Esophagus (tissue), 2 donors: ENCODE measurements around the gene PTPRT. TPM values are rescaled to one million over a fixed set of nuclear protein-coding genes. Genes with fewer than 3 reads are reported as not detected.

Experiments used
- H3K27ac ChIP-seq, 2 donors: one replicate each; pipeline ENCODE4 v1.5.1; 2013; ENCODE audit warnings: low read depth in 2 of 2, mild to moderate bottlenecking in 2 of 2, inconsistent platforms in 1 of 2, low read length in 1 of 2, moderate library complexity in 1 of 2
- H3K27me3 ChIP-seq, 2 donors: one replicate each; pipeline ENCODE4 v1.6.1; 2013; ENCODE audit warnings: low read length in 2 of 2, control low read depth in 1 of 2, mild to moderate bottlenecking in 1 of 2; ENCODE audit not compliant: insufficient read depth in 2 of 2, control insufficient read depth in 1 of 2
- H3K36me3 ChIP-seq, 2 donors: one replicate each; pipeline ENCODE4 v1.6.1; 2013; ENCODE audit warnings: low read length in 1 of 2; ENCODE audit not compliant: control insufficient read depth in 2 of 2, insufficient read depth in 2 of 2
- H3K4me1 ChIP-seq, 2 donors: one replicate each; pipeline ENCODE4 v1.6.1; 2013; ENCODE audit warnings: low read length in 1 of 2; ENCODE audit not compliant: control insufficient read depth in 2 of 2, insufficient read depth in 2 of 2
- H3K4me3 ChIP-seq, 2 donors: one replicate each; pipeline ENCODE4 v1.5.1; 2013; ENCODE audit warnings: low read length in 2 of 2, mild to moderate bottlenecking in 2 of 2, low read depth in 1 of 2, moderate library complexity in 1 of 2
- H3K9me3 ChIP-seq, 2 donors: one replicate each; pipeline ENCODE4 v1.6.1; 2013; ENCODE audit warnings: mild to moderate bottlenecking in 2 of 2, low read depth in 1 of 2, low read length in 1 of 2, moderate library complexity in 1 of 2; ENCODE audit not compliant: control insufficient read depth in 2 of 2, insufficient read depth in 1 of 2
- WGBS, 2 donors: extraction: QIAGEN DNeasy Blood & Tissue Kit; methylation state at CpG; one replicate each; pipeline ENCODE4 v1.1.7; 2013; 5-methylcytosine and 5-hydroxymethylcytosine counted together
- polyA plus RNA-seq, 2 donors: library from polyadenylated mRNA; stranded (reverse); fragments of 200-250 nt; gene quantifications; one replicate each; pipeline ENCODE4 v1.2.3, GENCODE V29; 2013
- donor health status: healthy with polysubstance abuse.
- donor health status: Bipolar disorder and iron deficiency.

The PTPRT gene
- polyA plus RNA-seq, 2 donors: under 0.01 TPM

- H3K4me1 ChIP-seq: no peaks in the 10 kb centered on the region
- H3K9me3 ChIP-seq: peaks cover 2 to 3% of the 10 kb centered on the region in 2 donors
- 24% methylated on average over 5 of the region's 5 CpGs for WGBS, 2 donors
- H3K36me3 ChIP-seq: no peaks in the 10 kb centered on the region
- H3K27me3 ChIP-seq: no peaks in the 10 kb centered on the region
- no peak overlapping the region for H3K4me3 ChIP-seq
- H3K27ac ChIP-seq: no peak overlapping the region
Measured at GRCh38 chr20:42979720-42980119, 210.0 kb downstream of the PTPRT start.

GRCh38 chr20:42978184-42978974 is 211.3 kb downstream of the PTPRT start:
- peaks cover 2 to 3% of the 10 kb centered on the region in 2 donors for H3K9me3 ChIP-seq
- H3K27ac ChIP-seq: no peak overlapping the region
- 81 to 85% methylated on average over 12 of the region's 12 CpGs for WGBS, 2 donors
- no peak overlapping the region for H3K4me3 ChIP-seq
- no peaks in the 10 kb centered on the region for H3K27me3 ChIP-seq
- no peaks in the 10 kb centered on the region for H3K4me1 ChIP-seq
- H3K36me3 ChIP-seq: no peaks in the 10 kb centered on the region

- WGBS, 2 donors: 70 to 95% methylated on average over 1 of the region's 1 CpG
Measured at GRCh38 chr20:42975974-42976373, 213.7 kb downstream of the PTPRT start.

GRCh38 chr20:42974347-42974746 is 215.4 kb downstream of the PTPRT start:
- H3K27ac ChIP-seq: no peak overlapping the region
- WGBS, 2 donors: 75 to 83% methylated on average over 8 of the region's 8 CpGs

More at GRCh38 chr20:42975974-42976373, 213.7 kb downstream of the PTPRT start:
- Histone ChIP-seq H3K4me3 (no peak overlapping the region), H3K27me3 (no peaks in the 10 kb centered on the region), H3K9me3 (peaks cover 0 to 2% of the 10 kb centered on the region in 2 donors), H3K36me3 (no peaks in the 10 kb centered on the region), H3K27ac (no peak overlapping the region), H3K4me1 (no peaks in the 10 kb centered on the region)

GRCh38 chr20:42972591-42972990 is 217.1 kb downstream of the PTPRT start:
- no peaks in the 10 kb centered on the region for H3K36me3 ChIP-seq
- peaks cover 0 to 4% of the 10 kb centered on the region in 2 donors for H3K27me3 ChIP-seq
- H3K27ac ChIP-seq: no peak overlapping the region
- WGBS, 2 donors: 89 to 96% methylated on average over 5 of the region's 5 CpGs
- no peak overlapping the region for H3K4me3 ChIP-seq
- no peaks in the 10 kb centered on the region for H3K4me1 ChIP-seq
- H3K9me3 ChIP-seq: peaks cover 2 to 4% of the 10 kb centered on the region in 2 donors

More at GRCh38 chr20:42974347-42974746, 215.4 kb downstream of the PTPRT start:
- Histone ChIP-seq H3K36me3 (no peaks in the 10 kb centered on the region), H3K4me1 (no peaks in the 10 kb centered on the region), H3K9me3 (peaks cover 0 to 2% of the 10 kb centered on the region in 2 donors), H3K27me3 (no peaks in the 10 kb centered on the region), H3K4me3 (no peak overlapping the region)

GRCh38 chr20:42968746-42969145 is 221.0 kb downstream of the PTPRT start:
- Histone ChIP-seq H3K36me3 (no peaks in the 10 kb centered on the region), H3K4me3 (no peak overlapping the region), H3K4me1 (no peaks in the 10 kb centered on the region), H3K27ac (no peak overlapping the region), H3K27me3 (peaks cover 0 to 4% of the 10 kb centered on the region in 2 donors), H3K9me3 (peaks cover 0 to 5% of the 10 kb centered on the region in 2 donors)
- 91% methylated on average over 9 of the region's 9 CpGs for WGBS, 2 donors

GRCh38 chr20:42963796-42964195 is 225.9 kb downstream of the PTPRT start:
- Histone ChIP-seq H3K4me1 (no peaks in the 10 kb centered on the region), H3K27ac (no peak overlapping the region), H3K4me3 (no peak overlapping the region), H3K27me3 (peaks cover 0 to 4% of the 10 kb centered on the region in 2 donors), H3K36me3 (no peaks in the 10 kb centered on the region), H3K9me3 (peaks cover 0 to 5% of the 10 kb centered on the region in 2 donors)
- 38 to 65% methylated on average over 2 of the region's 2 CpGs for WGBS, 2 donors

GRCh38 chr20:42961771-42962170 is 227.9 kb downstream of the PTPRT start:
- Histone ChIP-seq H3K4me3 (no peak overlapping the region), H3K4me1 (no peaks in the 10 kb centered on the region), H3K9me3 (no peaks in the 10 kb centered on the region), H3K27me3 (no peaks in the 10 kb centered on the region), H3K27ac (no peak overlapping the region), H3K36me3 (no peaks in the 10 kb centered on the region)
- 77 to 79% methylated on average over 6 of the region's 6 CpGs for WGBS, 2 donors

- Histone ChIP-seq H3K27me3 (no peaks in the 10 kb centered on the region), H3K36me3 (no peaks in the 10 kb centered on the region), H3K9me3 (no peaks in the 10 kb centered on the region), H3K4me3 (no peak overlapping the region), H3K4me1 (no peaks in the 10 kb centered on the region), H3K27ac (no peak overlapping the region)
- WGBS, 2 donors: 60 to 67% methylated on average over 2 of the region's 2 CpGs
Measured at GRCh38 chr20:42959996-42960395, 229.7 kb downstream of the PTPRT start.
